HCT116 (cell line): ENCODE data around the gene TET3. TPM values are rescaled to one million over a fixed set of nuclear protein-coding genes. Genes with fewer than 3 reads are reported as not detected.

Experiments used
- ATAC-seq: fragments of 200-7000 bp; cut with Tn5 transposase; 2 replicates; pipeline ENCODE4 v1.9.1; 2020; ENCODE audit warnings: mild to moderate bottlenecking, moderate library complexity
- BruUV-seq: library from RNA; stranded (reverse); fragments of 400-500 nt; replicated peaks from 2 replicates; lab custom pipeline; 2021; lab: Mats Ljungman, UMichigan
- CTCF ChIA-PET: fragments of 300-600 bp; sonication (Branson Sonifier 250); formaldehyde crosslinking; loops from one replicate; lab custom pipeline; 2021; ENCODE audit warnings: antibody characterized with exemption; lab: Charles Lee
- POLR2A ChIA-PET: fragments of 300-600, 350-600 bp; sonication (Branson Sonifier 250); formaldehyde crosslinking; loops from one replicate; lab custom pipeline; 2021; ENCODE audit warnings: antibody characterized with exemption; lab: Charles Lee
- RAD21 ChIA-PET, 2 experiments: fragments of 300-600 bp; sonication (Branson Sonifier 250); formaldehyde crosslinking; loops; one replicate each; lab custom pipeline; 2023; ENCODE audit warnings: low total read pairs in 2 of 2; ENCODE audit not compliant: uncharacterized antibody in 2 of 2, unreplicated experiment in 2 of 2, low non-redundant PET in 1 of 2; lab: Charles Lee
- DNase-seq: peaks from one replicate; pipeline ENCODE4 v3.0.0-alpha.2; 2010; ENCODE audit warnings: low read depth, low spot score
- H2AFZ ChIP-seq: fragments of 200-600 bp; shearing (Covaris generic), sonication (generic); 2 replicates; pipeline ENCODE4 v1.6.1; 2017; ENCODE audit warnings: low read depth, mixed run types, mixed read lengths, antibody characterized with exemption, low read length; ENCODE audit not compliant: poor library complexity, severe bottlenecking
- H3K27ac ChIP-seq: 2 replicates; pipeline ENCODE4 v1.5.1; 2012; ENCODE audit warnings: low read depth, low read length
- H3K27me3 ChIP-seq: fragments of 200-600 bp; sonication (generic); 2 replicates; pipeline ENCODE4 v1.6.1; 2016; ENCODE audit warnings: mixed run types, low read length, mixed read lengths; ENCODE audit not compliant: insufficient read depth
- H3K36me3 ChIP-seq, 2 experiments: fragments of 200-500 bp in 1 of 2; fragments of 200-600 bp in 1 of 2; sonication (Bioruptor generic) in 1 of 2; sonication (generic) in 1 of 2; 2 replicates each; pipeline versions ENCODE4 v1.5.1 to v1.6.1; 2014 to 2016; ENCODE audit warnings: low read length in 2 of 2, inconsistent platforms in 1 of 2, mixed read lengths in 1 of 2, mixed run types in 1 of 2; ENCODE audit not compliant: insufficient read depth in 2 of 2, control insufficient read depth in 1 of 2
- H3K4me1 ChIP-seq, 2 experiments: fragments of 200-600 bp in 1 of 2; sonication (generic) in 1 of 2; 2 replicates each; pipeline versions ENCODE4 v1.5.1 to v1.6.1; 2012 to 2017; ENCODE audit warnings: low read length in 2 of 2, inconsistent platforms in 1 of 2, mild to moderate bottlenecking in 1 of 2, mixed read lengths in 1 of 2, mixed run types in 1 of 2, moderate library complexity in 1 of 2; ENCODE audit not compliant: insufficient read depth in 2 of 2, control insufficient read depth in 1 of 2
- H3K4me2 ChIP-seq: fragments of 200-600 bp; sonication (generic); 2 replicates; pipeline ENCODE4 v1.6.1; 2017; ENCODE audit warnings: mixed run types, low read length, mixed read lengths
- H3K4me3 ChIP-seq, 2 experiments: fragments of 200-600 bp in 1 of 2; sonication (generic) in 1 of 2; replicated peaks in 1 of 2; 2 replicates each; pipeline ENCODE4 v1.5.1; 2011 to 2016; ENCODE audit warnings: low read length in 2 of 2, control low read depth in 1 of 2, low read depth in 1 of 2, mild to moderate bottlenecking in 1 of 2, mixed read lengths in 1 of 2, mixed run types in 1 of 2
- H3K79me2 ChIP-seq: fragments of 200-600 bp; sonication (generic); 2 replicates; pipeline ENCODE4 v1.6.1; 2017; ENCODE audit warnings: mild to moderate bottlenecking, mixed run types, low read length, moderate library complexity, mixed read lengths; ENCODE audit not compliant: insufficient read depth
- H3K9ac ChIP-seq: fragments of 200-600 bp; sonication (generic); 2 replicates; pipeline ENCODE4 v1.6.1; 2016; ENCODE audit warnings: low read length, mixed read lengths
- H3K9me2 ChIP-seq: fragments of 200-600 bp; sonication (generic), shearing (Covaris generic); 2 replicates; pipeline ENCODE4 v1.6.1; 2017; ENCODE audit warnings: mixed run types, mild to moderate bottlenecking, moderate library complexity; ENCODE audit not compliant: insufficient read depth
- H3K9me3 ChIP-seq, 2 experiments: fragments of 200-500 bp in 1 of 2; fragments of 200-600 bp in 1 of 2; sonication (Bioruptor generic) in 1 of 2; sonication (generic) in 1 of 2; 2 replicates each; pipeline ENCODE4 v1.6.1; 2014 to 2017; ENCODE audit warnings: low read length in 2 of 2, mixed read lengths in 2 of 2, inconsistent platforms in 1 of 2, low read depth in 1 of 2, mild to moderate bottlenecking in 1 of 2, mixed run types in 1 of 2, moderate library complexity in 1 of 2; ENCODE audit not compliant: control insufficient read depth in 1 of 2, insufficient read depth in 1 of 2
- H4K20me1 ChIP-seq: fragments of 200-600 bp; sonication (generic), shearing (Covaris generic); 2 replicates; pipeline ENCODE4 v1.6.1; 2017; ENCODE audit warnings: mixed run types, mild to moderate bottlenecking, moderate library complexity; ENCODE audit not compliant: insufficient read depth
- CBX3 ChIP-seq: IDR thresholded peaks from 2 replicates; pipeline ENCODE4 v1.6.1; 2012; ENCODE audit warnings: low read depth
- CEBPB ChIP-seq: IDR thresholded peaks from 2 replicates; pipeline ENCODE4 v1.6.1; 2012; ENCODE audit warnings: low read depth
- EGR1 ChIP-seq: IDR thresholded peaks from 2 replicates; pipeline ENCODE4 v1.6.1; 2012; ENCODE audit warnings: low read depth
- ELF1 ChIP-seq: IDR thresholded peaks from 2 replicates; pipeline ENCODE4 v1.6.1; 2012; ENCODE audit warnings: low read depth, borderline replicate concordance
- EZH2phosphoT487 ChIP-seq: fragments of 200-600 bp; IDR thresholded peaks from 2 replicates; pipeline ENCODE4 v1.6.1; 2018; ENCODE audit warnings: antibody characterized with exemption, borderline replicate concordance
- FOSL1 ChIP-seq: IDR thresholded peaks from 2 replicates; pipeline ENCODE4 v1.6.1; 2012; ENCODE audit warnings: low read depth
- JUND ChIP-seq: IDR thresholded peaks from 2 replicates; pipeline ENCODE4 v1.6.1; 2012
- POLR2A ChIP-seq: IDR thresholded peaks from 2 replicates; pipeline ENCODE4 v1.7.0; 2011; ENCODE audit warnings: borderline replicate concordance; ENCODE audit not compliant: insufficient read depth, insufficient read length; ENCODE audit errors: extremely low read depth
- POLR2AphosphoS5 ChIP-seq: IDR thresholded peaks from 2 replicates; pipeline ENCODE4 v1.6.1; 2011; ENCODE audit warnings: mild to moderate bottlenecking, low read depth, low read length, moderate library complexity
- RAD21 ChIP-seq: IDR thresholded peaks from 2 replicates; pipeline ENCODE4 v1.6.1; 2012; ENCODE audit warnings: low read depth, mild to moderate bottlenecking
- SIN3A ChIP-seq: IDR thresholded peaks from 2 replicates; pipeline ENCODE4 v1.6.1; 2012; ENCODE audit warnings: low read depth
- SP1 ChIP-seq: IDR thresholded peaks from 2 replicates; pipeline ENCODE4 v1.6.1; 2012; ENCODE audit warnings: low read depth
- SRF ChIP-seq: IDR thresholded peaks from 2 replicates; pipeline ENCODE4 v1.6.1; 2012; ENCODE audit warnings: low read depth
- YY1 ChIP-seq: IDR thresholded peaks from 2 replicates; pipeline ENCODE4 v1.6.1; 2011; ENCODE audit warnings: low read length, low read depth, moderate library complexity, mild to moderate bottlenecking; ENCODE audit not compliant: insufficient replicate concordance; ENCODE audit errors: extremely low read depth
- ZFX ChIP-seq: fragments of 450-650 bp; IDR thresholded peaks from 2 replicates; pipeline ENCODE4 v1.6.1; 2017
- ZNF274 ChIP-seq: fragments of 200-500 bp; sonication (Bioruptor generic); IDR thresholded peaks from 2 replicates; pipeline ENCODE4 v1.6.1; 2014; ENCODE audit warnings: mild to moderate bottlenecking, low read depth, low read length, inconsistent platforms
- intact Hi-C: fragments of 100-400 bp; cut with micrococcal nuclease; formaldehyde crosslinking; loops from 2 replicates; pipeline ENCODE4 v1.10.0; 2022
- total RNA-seq: library from RNA; stranded (reverse); gene quantifications from one replicate; pipeline ENCODE4 v1.2.1, GENCODE V29; 2021; ENCODE audit not compliant: unreplicated experiment
- TF ChIP-seq, protein P1 (sequence below): IDR thresholded peaks from 2 replicates; pipeline ENCODE4 v1.6.1; 2012; ENCODE audit warnings: low read depth
- TF ChIP-seq, protein P2 (sequence below): IDR thresholded peaks from 2 replicates; pipeline ENCODE4 v1.6.1; 2011; ENCODE audit warnings: mild to moderate bottlenecking, low read length, moderate library complexity; ENCODE audit not compliant: insufficient replicate concordance; ENCODE audit errors: extremely low read depth

TET3 gene
- total RNA-seq, 1 experiment from 2014 or later, result 15.4 TPM

- Histone ChIP-seq H3K27me3 (no peaks in the 10 kb centered on the region), H3K4me1 (no peaks in the 10 kb centered on the region), H3K9ac (no peak overlapping the region), H2AFZ (no peak overlapping the region), H3K9me3 (no peaks in the 10 kb centered on the region)
- BruUV-seq, result no TSS peak
- CTCF ChIA-PET, result no interaction called here
- TF ChIP-seq SP1 (no peak), POLR2AphosphoS5 (no peak), RAD21 (no peak), CEBPB (no peak), SRF (no peak), FOSL1 (no peak), ELF1 (no peak), ZNF274 (no peak), POLR2A (no peak), SIN3A (no peak), YY1 (no peak)
- TF ChIP-seq, all 23 proteins: peak for 0
- no peak overlapping the region for H3K4me3 ChIP-seq
- H4K20me1 ChIP-seq, result peaks cover 29% of the 10 kb centered on the region; the same call in 1 of the 2 replicates
- ChIA-PET RAD21 (no interaction called here), POLR2A (no interaction called here)
- H3K9me2 ChIP-seq, result no peaks in the 10 kb centered on the region
- H3K79me2 ChIP-seq, result peaks cover 85% of the 10 kb centered on the region
- DNase-seq, result no peak
- no peak overlapping the region for H3K4me2 ChIP-seq
- no peak overlapping the region for H3K27ac ChIP-seq
- ATAC-seq, result no peak
- no peaks in the 10 kb centered on the region for H3K36me3 ChIP-seq
- intact Hi-C loops, result no loop called here
These were observed 47.2 kb downstream of the TET3 start for GRCh38 chr2:74031959-74032287.

DNA sequence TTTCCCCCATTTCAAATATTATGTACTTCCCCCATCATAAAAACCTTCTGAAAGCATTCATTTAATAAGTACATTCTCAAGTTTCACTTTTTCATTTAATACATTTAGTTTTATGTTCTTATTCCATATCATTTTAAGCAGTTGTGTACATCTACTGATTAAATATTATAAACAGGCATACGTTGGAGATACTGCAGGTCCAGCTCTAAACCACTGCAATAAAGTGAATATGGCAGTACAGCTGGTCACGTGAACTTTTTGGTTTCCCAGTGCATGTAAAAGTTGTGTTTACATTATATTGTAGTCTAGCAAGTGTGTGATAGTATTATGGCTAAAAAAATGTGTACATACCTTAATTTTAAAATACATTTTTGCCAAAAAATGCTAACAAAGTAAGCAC is 48.7 kb downstream of the TET3 start:
- ATAC-seq, result no peak
- RAD21 ChIA-PET, result no interaction called here
- no peaks in the 10 kb centered on the region for H3K9me3 ChIP-seq
- intact Hi-C loops, result no loop called here
- no peak overlapping the region for H3K4me2 ChIP-seq
- H2AFZ ChIP-seq, result no peak overlapping the region
- H3K4me3 ChIP-seq, result no peak overlapping the region
- POLR2A ChIA-PET, result no interaction called here
- no peaks in the 10 kb centered on the region for H3K9me2 ChIP-seq
- peaks cover 25% of the 10 kb centered on the region; the same call in 1 of the 2 replicates for H4K20me1 ChIP-seq
- CTCF ChIA-PET, result interaction anchor here (0.5 kb wide), 1 partner anchor 96 kb away, joined by 3 read pairs; no protein-coding TSS in a partner anchor
- no TSS peak for BruUV-seq
- peaks cover 86% of the 10 kb centered on the region for H3K79me2 ChIP-seq
- no peaks in the 10 kb centered on the region for H3K36me3 ChIP-seq
- no peak for DNase-seq
- H3K27me3 ChIP-seq, result no peaks in the 10 kb centered on the region
- H3K4me1 ChIP-seq, result no peaks in the 10 kb centered on the region
- no peak overlapping the region for H3K27ac ChIP-seq
- H3K9ac ChIP-seq, result no peak overlapping the region
- TF ChIP-seq SIN3A, result no peak
- TF ChIP-seq, protein P1, sequence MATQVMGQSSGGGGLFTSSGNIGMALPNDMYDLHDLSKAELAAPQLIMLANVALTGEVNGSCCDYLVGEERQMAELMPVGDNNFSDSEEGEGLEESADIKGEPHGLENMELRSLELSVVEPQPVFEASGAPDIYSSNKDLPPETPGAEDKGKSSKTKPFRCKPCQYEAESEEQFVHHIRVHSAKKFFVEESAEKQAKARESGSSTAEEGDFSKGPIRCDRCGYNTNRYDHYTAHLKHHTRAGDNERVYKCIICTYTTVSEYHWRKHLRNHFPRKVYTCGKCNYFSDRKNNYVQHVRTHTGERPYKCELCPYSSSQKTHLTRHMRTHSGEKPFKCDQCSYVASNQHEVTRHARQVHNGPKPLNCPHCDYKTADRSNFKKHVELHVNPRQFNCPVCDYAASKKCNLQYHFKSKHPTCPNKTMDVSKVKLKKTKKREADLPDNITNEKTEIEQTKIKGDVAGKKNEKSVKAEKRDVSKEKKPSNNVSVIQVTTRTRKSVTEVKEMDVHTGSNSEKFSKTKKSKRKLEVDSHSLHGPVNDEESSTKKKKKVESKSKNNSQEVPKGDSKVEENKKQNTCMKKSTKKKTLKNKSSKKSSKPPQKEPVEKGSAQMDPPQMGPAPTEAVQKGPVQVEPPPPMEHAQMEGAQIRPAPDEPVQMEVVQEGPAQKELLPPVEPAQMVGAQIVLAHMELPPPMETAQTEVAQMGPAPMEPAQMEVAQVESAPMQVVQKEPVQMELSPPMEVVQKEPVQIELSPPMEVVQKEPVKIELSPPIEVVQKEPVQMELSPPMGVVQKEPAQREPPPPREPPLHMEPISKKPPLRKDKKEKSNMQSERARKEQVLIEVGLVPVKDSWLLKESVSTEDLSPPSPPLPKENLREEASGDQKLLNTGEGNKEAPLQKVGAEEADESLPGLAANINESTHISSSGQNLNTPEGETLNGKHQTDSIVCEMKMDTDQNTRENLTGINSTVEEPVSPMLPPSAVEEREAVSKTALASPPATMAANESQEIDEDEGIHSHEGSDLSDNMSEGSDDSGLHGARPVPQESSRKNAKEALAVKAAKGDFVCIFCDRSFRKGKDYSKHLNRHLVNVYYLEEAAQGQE, result no peak
- TF ChIP-seq, protein P2, sequence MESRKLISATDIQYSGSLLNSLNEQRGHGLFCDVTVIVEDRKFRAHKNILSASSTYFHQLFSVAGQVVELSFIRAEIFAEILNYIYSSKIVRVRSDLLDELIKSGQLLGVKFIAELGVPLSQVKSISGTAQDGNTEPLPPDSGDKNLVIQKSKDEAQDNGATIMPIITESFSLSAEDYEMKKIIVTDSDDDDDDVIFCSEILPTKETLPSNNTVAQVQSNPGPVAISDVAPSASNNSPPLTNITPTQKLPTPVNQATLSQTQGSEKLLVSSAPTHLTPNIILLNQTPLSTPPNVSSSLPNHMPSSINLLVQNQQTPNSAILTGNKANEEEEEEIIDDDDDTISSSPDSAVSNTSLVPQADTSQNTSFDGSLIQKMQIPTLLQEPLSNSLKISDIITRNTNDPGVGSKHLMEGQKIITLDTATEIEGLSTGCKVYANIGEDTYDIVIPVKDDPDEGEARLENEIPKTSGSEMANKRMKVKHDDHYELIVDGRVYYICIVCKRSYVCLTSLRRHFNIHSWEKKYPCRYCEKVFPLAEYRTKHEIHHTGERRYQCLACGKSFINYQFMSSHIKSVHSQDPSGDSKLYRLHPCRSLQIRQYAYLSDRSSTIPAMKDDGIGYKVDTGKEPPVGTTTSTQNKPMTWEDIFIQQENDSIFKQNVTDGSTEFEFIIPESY, result no peak
- TF ChIP-seq JUND, result no peak
- TF ChIP-seq SRF, result no peak
- TF ChIP-seq SP1, result no peak
- TF ChIP-seq ZNF274, result no peak
- no peak for TF ChIP-seq EZH2phosphoT487
- TF ChIP-seq ZFX, result no peak
- TF ChIP-seq EGR1, result no peak
- TF ChIP-seq POLR2A, result no peak
- no peak for TF ChIP-seq CBX3
